Measurements from ENCODE around the gene SLC7A7. TPM values are rescaled to one million over a fixed set of nuclear protein-coding genes. Genes with fewer than 3 reads are reported as not detected.

Gene SLC7A7
- total and polyA plus RNA-seq, 2 experiments from 2014 or later = 3.6 to 4.1 TPM

- Mint-ChIP-seq H3K4me3 (no peak overlapping the region), H3K9me3 (no peaks in the 10 kb centered on the region)
- TF ChIP-seq CREB1 (CRISPR knock-in tag; IDR thresholded peaks at IDR 0.05; ENCODE audit: low read depth) (no peak), POLR2AphosphoS5 (IDR thresholded peaks at IDR 0.05; ENCODE audit: low read depth) (no peak), EZH2phosphoT487 (IDR thresholded peaks at IDR 0.05; ENCODE audit: unreplicated experiment) (no peak), STAT1 (IDR thresholded peaks at IDR 0.05; ENCODE audit: unreplicated experiment) (no peak), ZNF114 (CRISPR knock-in tag; IDR thresholded peaks at IDR 0.05) (no peak), JUNB (IDR thresholded peaks at IDR 0.05; ENCODE audit: unreplicated experiment) (no peak), NANOG (IDR thresholded peaks at IDR 0.05; ENCODE audit: borderline replicate concordance) (no peak), ETS1 (IDR thresholded peaks at IDR 0.05) (no peak), REST (IDR thresholded peaks at IDR 0.05; ENCODE audit: unreplicated experiment) (no peak), ZNF331 (CRISPR knock-in tag; IDR thresholded peaks at IDR 0.05; ENCODE audit: low read depth) (no peak), EZH2 (IDR thresholded peaks at IDR 0.05; ENCODE audit: low read depth, unreplicated experiment) (no peak)
- TF ChIP-seq, protein P1, sequence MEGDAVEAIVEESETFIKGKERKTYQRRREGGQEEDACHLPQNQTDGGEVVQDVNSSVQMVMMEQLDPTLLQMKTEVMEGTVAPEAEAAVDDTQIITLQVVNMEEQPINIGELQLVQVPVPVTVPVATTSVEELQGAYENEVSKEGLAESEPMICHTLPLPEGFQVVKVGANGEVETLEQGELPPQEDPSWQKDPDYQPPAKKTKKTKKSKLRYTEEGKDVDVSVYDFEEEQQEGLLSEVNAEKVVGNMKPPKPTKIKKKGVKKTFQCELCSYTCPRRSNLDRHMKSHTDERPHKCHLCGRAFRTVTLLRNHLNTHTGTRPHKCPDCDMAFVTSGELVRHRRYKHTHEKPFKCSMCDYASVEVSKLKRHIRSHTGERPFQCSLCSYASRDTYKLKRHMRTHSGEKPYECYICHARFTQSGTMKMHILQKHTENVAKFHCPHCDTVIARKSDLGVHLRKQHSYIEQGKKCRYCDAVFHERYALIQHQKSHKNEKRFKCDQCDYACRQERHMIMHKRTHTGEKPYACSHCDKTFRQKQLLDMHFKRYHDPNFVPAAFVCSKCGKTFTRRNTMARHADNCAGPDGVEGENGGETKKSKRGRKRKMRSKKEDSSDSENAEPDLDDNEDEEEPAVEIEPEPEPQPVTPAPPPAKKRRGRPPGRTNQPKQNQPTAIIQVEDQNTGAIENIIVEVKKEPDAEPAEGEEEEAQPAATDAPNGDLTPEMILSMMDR (conservative IDR thresholded peaks at IDR 0.05; ENCODE audit: low read depth in 2 of 2) = no peak
- TF ChIP-seq, protein P2, sequence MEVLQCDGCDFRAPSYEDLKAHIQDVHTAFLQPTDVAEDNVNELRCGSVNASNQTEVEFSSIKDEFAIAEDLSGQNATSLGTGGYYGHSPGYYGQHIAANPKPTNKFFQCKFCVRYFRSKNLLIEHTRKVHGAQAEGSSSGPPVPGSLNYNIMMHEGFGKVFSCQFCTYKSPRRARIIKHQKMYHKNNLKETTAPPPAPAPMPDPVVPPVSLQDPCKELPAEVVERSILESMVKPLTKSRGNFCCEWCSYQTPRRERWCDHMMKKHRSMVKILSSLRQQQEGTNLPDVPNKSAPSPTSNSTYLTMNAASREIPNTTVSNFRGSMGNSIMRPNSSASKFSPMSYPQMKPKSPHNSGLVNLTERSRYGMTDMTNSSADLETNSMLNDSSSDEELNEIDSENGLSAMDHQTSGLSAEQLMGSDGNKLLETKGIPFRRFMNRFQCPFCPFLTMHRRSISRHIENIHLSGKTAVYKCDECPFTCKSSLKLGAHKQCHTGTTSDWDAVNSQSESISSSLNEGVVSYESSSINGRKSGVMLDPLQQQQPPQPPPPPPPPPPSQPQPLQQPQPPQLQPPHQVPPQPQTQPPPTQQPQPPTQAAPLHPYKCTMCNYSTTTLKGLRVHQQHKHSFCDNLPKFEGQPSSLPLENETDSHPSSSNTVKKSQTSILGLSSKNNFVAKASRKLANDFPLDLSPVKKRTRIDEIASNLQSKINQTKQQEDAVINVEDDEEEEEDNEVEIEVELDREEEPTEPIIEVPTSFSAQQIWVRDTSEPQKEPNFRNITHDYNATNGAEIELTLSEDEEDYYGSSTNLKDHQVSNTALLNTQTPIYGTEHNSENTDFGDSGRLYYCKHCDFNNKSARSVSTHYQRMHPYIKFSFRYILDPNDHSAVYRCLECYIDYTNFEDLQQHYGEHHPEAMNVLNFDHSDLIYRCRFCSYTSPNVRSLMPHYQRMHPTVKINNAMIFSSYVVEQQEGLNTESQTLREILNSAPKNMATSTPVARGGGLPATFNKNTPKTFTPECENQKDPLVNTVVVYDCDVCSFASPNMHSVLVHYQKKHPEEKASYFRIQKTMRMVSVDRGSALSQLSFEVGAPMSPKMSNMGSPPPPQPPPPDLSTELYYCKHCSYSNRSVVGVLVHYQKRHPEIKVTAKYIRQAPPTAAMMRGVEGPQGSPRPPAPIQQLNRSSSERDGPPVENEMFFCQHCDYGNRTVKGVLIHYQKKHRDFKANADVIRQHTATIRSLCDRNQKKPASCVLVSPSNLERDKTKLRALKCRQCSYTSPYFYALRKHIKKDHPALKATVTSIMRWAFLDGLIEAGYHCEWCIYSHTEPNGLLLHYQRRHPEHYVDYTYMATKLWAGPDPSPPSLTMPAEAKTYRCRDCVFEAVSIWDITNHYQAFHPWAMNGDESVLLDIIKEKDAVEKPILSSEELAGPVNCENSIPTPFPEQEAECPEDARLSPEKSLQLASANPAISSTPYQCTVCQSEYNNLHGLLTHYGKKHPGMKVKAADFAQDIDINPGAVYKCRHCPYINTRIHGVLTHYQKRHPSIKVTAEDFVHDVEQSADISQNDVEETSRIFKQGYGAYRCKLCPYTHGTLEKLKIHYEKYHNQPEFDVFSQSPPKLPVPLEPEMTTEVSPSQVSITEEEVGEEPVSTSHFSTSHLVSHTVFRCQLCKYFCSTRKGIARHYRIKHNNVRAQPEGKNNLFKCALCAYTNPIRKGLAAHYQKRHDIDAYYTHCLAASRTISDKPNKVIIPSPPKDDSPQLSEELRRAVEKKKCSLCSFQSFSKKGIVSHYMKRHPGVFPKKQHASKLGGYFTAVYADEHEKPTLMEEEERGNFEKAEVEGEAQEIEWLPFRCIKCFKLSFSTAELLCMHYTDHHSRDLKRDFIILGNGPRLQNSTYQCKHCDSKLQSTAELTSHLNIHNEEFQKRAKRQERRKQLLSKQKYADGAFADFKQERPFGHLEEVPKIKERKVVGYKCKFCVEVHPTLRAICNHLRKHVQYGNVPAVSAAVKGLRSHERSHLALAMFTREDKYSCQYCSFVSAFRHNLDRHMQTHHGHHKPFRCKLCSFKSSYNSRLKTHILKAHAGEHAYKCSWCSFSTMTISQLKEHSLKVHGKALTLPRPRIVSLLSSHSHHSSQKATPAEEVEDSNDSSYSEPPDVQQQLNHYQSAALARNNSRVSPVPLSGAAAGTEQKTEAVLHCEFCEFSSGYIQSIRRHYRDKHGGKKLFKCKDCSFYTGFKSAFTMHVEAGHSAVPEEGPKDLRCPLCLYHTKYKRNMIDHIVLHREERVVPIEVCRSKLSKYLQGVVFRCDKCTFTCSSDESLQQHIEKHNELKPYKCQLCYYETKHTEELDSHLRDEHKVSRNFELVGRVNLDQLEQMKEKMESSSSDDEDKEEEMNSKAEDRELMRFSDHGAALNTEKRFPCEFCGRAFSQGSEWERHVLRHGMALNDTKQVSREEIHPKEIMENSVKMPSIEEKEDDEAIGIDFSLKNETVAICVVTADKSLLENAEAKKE (CRISPR knock-in tag; IDR thresholded peaks at IDR 0.05) = no peak
Observed at GRCh38 chr14:22814373-22814772, 862 bp downstream of the SLC7A7 start.

More at GRCh38 chr14:22814373-22814772, 862 bp downstream of the SLC7A7 start:
- H3K27ac Mint-ChIP-seq = no peak overlapping the region
- Histone ChIP-seq H2AFZ (peak overlapping the region; percentile 91), H3K27me3 (ENCODE audit: insufficient read depth) (no peaks in the 10 kb centered on the region), H3K79me2 (replicated peaks; ENCODE audit: insufficient read depth) (no peaks in the 10 kb centered on the region), H4K20me1 (replicated peaks; ENCODE audit: insufficient read depth) (no peaks in the 10 kb centered on the region), H3F3A (replicated peaks; ENCODE audit: low read depth) (0 out of 2 replicates have a peak, but pooled peaks cover 3% of the 10 kb centered on the region), H3K9me2 (ENCODE audit: insufficient read depth) (no peaks in the 10 kb centered on the region), H3K4me1 (ENCODE audit: insufficient read depth) (peaks cover 29% of the 10 kb centered on the region), H3K4me2 (peak overlapping the region; percentile 60; the same call in 1 of the 2 replicates), H3K27ac (ENCODE audit: low read depth) (no peak overlapping the region), H3K36me3 (ENCODE audit: insufficient read depth) (no peaks in the 10 kb centered on the region), H3K4me3 (no peak overlapping the region)
- ATAC-seq = no peak
- H3K4me1 Mint-ChIP-seq = peaks cover 38% of the 10 kb centered on the region
- no peaks in the 10 kb centered on the region for H3K36me3 Mint-ChIP-seq (ENCODE audit: low read depth)
- H3K27me3 Mint-ChIP-seq (ENCODE audit: insufficient read depth, low read depth, poor library complexity) = peaks cover 11% of the 10 kb centered on the region
- DNase-seq (ENCODE audit: low spot score) = no peak
